Thyroid gland (tissue), 4 donors: Measurements from ENCODE around the gene POC5. TPM values are rescaled to one million over a fixed set of nuclear protein-coding genes. Genes with fewer than 3 reads are reported as not detected.
"Not testable (repeated sequence)": the region's sequence is repeated elsewhere in the genome, so short reads cannot be mapped to it uniquely, and the experiment has no call there.

Source experiments
- DNase-seq, 2 donors: peaks; one replicate each; pipeline ENCODE4 v3.0.0-alpha.2; 2019
- H3K27ac ChIP-seq, 3 donors: fragments of 200-600 bp; sonication (generic); 1 replicate in 2 of 3; 2 replicates in 1 of 3; pipeline ENCODE4 v1.5.1; 2016 to 2019; ENCODE audit warnings: mild to moderate bottlenecking in 1 of 3, moderate library complexity in 1 of 3
- H3K27me3 ChIP-seq: fragments of 200-600 bp; sonication (generic); one replicate; pipeline ENCODE4 v1.5.1; 2019
- H3K36me3 ChIP-seq, 2 donors: fragments of 200-600 bp; sonication (generic); one replicate each; pipeline ENCODE4 v1.5.1; 2016 to 2019
- H3K4me1 ChIP-seq, 2 donors: fragments of 200-600 bp; sonication (generic); one replicate each; pipeline ENCODE4 v1.5.1; 2017 to 2019
- H3K4me3 ChIP-seq, 3 donors: fragments of 200-600 bp; sonication (generic); replicated peaks in 1 of 3; 1 replicate in 2 of 3; 2 replicates in 1 of 3; pipeline ENCODE4 v1.5.1; 2016; ENCODE audit warnings: mild to moderate bottlenecking in 1 of 3
- H3K9me3 ChIP-seq: fragments of 200-600 bp; sonication (generic); one replicate; pipeline ENCODE4 v1.5.1; 2017
- POLR2A ChIP-seq, 2 donors: fragments of 450-650 bp; IDR thresholded peaks; one replicate each; pipeline ENCODE4 v1.6.1; 2017; ENCODE audit warnings: antibody characterized with exemption in 2 of 2, mild to moderate bottlenecking in 2 of 2, moderate library complexity in 1 of 2
- whole genome bisulfite sequencing, 2 donors: methylation state at CpG; one replicate each; pipeline ENCODE4 v1.1.5; 2017; 5-methylcytosine and 5-hydroxymethylcytosine counted together
- intact Hi-C: fragments of 100-400 bp; cut with DNase I; formaldehyde crosslinking; loops from one replicate; pipeline ENCODE4 v1.15.1; 2023
- total RNA-seq, 4 donors: library from RNA; depleted of rRNA; stranded (reverse); fragments of >200 nt; gene quantifications; one replicate each; pipeline ENCODE4 v1.2.3, GENCODE V29; 2016
- TF ChIP-seq, protein P1 (sequence below), 6 experiments: fragments of 200-600 bp in 3 of 6; fragments of 450-650 bp in 3 of 6; sonication (generic) in 3 of 6; IDR thresholded peaks; one replicate each; pipeline ENCODE4 v1.5.1; 2016 to 2019; ENCODE audit warnings: antibody characterized with exemption in 6 of 6, mild to moderate bottlenecking in 2 of 6, inconsistent platforms in 1 of 6, moderate library complexity in 1 of 6

POC5 gene
- total RNA-seq, 4 donors from 2014 or later: 9.5 to 24.3 (median 14.4) TPM

DNA sequence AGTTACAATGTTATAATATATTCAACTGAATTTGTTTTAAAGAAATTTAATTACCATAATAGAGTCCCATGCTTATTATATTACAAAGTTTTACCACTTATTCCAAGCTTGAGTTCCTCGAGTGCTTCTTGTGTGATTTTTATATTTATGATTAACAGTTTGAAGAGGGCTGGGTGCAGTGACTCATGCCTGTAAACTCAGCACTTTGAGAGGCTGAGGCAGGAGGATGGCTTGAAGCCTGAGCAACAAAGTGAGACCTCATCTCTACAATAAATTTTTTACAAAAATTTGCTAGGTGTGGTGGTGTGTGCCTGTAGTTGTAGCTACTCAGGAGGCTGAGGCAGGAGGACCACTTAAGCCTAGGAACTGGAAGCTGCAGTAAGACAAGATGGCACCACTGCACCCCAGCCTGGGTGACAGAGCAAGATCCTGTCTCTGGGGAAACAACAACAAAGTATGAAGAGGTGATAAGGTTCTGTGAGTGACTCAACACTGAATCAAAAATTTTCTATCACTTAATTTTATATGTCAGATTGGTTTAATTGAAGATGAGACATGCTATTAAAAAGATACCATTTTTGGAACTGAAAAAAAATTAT lies 9.2 kb downstream of the POC5 start:
- H3K4me1 ChIP-seq: no peaks in the 10 kb centered on the region
- intact Hi-C loops: no loop called here
- H3K27me3 ChIP-seq: no peaks in the 10 kb centered on the region
- H3K9me3 ChIP-seq: no peaks in the 10 kb centered on the region
- no peak for DNase-seq
- TF ChIP-seq, protein P1, sequence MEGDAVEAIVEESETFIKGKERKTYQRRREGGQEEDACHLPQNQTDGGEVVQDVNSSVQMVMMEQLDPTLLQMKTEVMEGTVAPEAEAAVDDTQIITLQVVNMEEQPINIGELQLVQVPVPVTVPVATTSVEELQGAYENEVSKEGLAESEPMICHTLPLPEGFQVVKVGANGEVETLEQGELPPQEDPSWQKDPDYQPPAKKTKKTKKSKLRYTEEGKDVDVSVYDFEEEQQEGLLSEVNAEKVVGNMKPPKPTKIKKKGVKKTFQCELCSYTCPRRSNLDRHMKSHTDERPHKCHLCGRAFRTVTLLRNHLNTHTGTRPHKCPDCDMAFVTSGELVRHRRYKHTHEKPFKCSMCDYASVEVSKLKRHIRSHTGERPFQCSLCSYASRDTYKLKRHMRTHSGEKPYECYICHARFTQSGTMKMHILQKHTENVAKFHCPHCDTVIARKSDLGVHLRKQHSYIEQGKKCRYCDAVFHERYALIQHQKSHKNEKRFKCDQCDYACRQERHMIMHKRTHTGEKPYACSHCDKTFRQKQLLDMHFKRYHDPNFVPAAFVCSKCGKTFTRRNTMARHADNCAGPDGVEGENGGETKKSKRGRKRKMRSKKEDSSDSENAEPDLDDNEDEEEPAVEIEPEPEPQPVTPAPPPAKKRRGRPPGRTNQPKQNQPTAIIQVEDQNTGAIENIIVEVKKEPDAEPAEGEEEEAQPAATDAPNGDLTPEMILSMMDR (IDR thresholded peaks at IDR 0.05): no peak
- no peak for TF ChIP-seq POLR2A (IDR thresholded peaks at IDR 0.05)
- no peak overlapping the region for H3K27ac ChIP-seq
- peaks cover 0 to 8% of the 10 kb centered on the region in 2 donors for H3K36me3 ChIP-seq
- no peak overlapping the region for H3K4me3 ChIP-seq
- WGBS, 2 donors: 81 to 85% methylated on average over 1 of the region's 1 CpG

- H3K4me3 ChIP-seq: no peak overlapping the region
- H3K9me3 ChIP-seq: no peaks in the 10 kb centered on the region
- DNase-seq: no peak
- no peaks in the 10 kb centered on the region for H3K4me1 ChIP-seq
- intact Hi-C loops: no loop called here
- peaks cover 0 to 12% of the 10 kb centered on the region in 2 donors for H3K36me3 ChIP-seq
- no peak overlapping the region for H3K27ac ChIP-seq
- H3K27me3 ChIP-seq: no peaks in the 10 kb centered on the region
- WGBS, 2 donors: 84 to 96% methylated on average over 3 of the region's 3 CpGs
- TF ChIP-seq, protein P1 (IDR thresholded peaks at IDR 0.05): no peak
- no peak for TF ChIP-seq POLR2A (IDR thresholded peaks at IDR 0.05)
Measured at GRCh38 chr5:75706775-75707174, 10.5 kb downstream of the POC5 start.

GRCh38 chr5:75706016-75706415 lies 11.2 kb downstream of the POC5 start:
- TF ChIP-seq, protein P1 (IDR thresholded peaks at IDR 0.05): no peak
- TF ChIP-seq POLR2A (IDR thresholded peaks at IDR 0.05): no peak
- WGBS, 2 donors: 82 to 97% methylated on average over 1 of the region's 1 CpG
- Histone ChIP-seq H3K4me1 (no peaks in the 10 kb centered on the region), H3K9me3 (no peaks in the 10 kb centered on the region), H3K27ac (no peak overlapping the region), H3K36me3 (peaks cover 0 to 12% of the 10 kb centered on the region in 2 donors), H3K27me3 (no peaks in the 10 kb centered on the region), H3K4me3 (no peak overlapping the region)
- DNase-seq: no peak
- intact Hi-C loops: no loop called here

- TF ChIP-seq, protein P1 (IDR thresholded peaks at IDR 0.05): no peak
- TF ChIP-seq POLR2A (IDR thresholded peaks at IDR 0.05): no peak
Measured at GRCh38 chr5:75701856-75702255, 15.4 kb downstream of the POC5 start.

DNA sequence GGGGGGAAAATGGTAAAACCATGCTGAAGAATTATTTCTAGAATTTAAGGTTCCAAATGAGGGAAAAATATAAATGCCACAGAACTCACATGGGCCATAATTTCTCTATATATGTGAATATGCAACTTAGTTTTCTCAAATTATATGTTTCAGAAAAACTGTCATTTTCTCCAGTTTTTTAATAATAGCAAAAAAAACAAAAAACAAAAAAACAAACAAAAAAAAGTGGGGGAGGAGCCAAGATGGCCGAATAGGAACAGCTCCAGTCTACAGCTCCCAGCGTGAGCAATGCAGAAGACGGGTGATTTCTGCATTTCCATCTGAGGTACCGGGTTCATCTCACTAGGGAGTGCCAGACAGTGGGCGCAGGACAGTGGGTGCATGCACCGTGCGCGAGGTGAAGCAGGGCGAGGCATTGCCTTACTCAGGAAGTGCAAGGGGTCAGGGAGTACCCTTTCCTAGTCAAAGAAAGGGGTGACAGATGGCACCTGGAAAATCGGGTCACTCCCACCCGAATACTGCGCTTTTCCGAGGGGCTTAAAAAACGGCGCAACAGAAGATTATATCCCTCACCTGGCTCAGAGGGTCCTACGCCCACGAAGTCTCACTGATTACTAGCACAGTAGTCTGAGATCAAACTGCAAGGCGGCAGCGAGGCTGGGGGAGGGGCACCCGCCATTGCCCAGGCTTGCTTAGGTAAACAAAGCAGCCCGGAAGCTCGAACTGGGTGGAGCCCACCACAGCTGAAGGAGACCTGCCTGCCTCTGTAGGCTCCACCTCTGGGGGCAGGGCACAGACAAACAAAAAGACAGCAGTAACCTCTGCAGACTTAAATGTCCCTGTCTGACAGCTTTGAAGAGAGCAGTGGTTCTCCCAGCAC lies 21.5 kb downstream of the POC5 start:
- 88 to 92% methylated on average over 21 to 22 of the region's 22 CpGs for WGBS, 2 donors

More at GRCh38 chr5:75701856-75702255, 15.4 kb downstream of the POC5 start:
- intact Hi-C loops: no loop called here
- no peaks in the 10 kb centered on the region for H3K9me3 ChIP-seq
- H3K4me1 ChIP-seq: no peaks in the 10 kb centered on the region
- no peak overlapping the region for H3K4me3 ChIP-seq
- H3K36me3 ChIP-seq: peaks cover 0 to 12% of the 10 kb centered on the region in 2 donors
- peak; percentile 51 to 61 for DNase-seq
- H3K27ac ChIP-seq: no peak overlapping the region
- 37 to 54% methylated on average over 4 of the region's 4 CpGs for WGBS, 2 donors
- H3K27me3 ChIP-seq: no peaks in the 10 kb centered on the region

More for the DNA sequence above, 21.5 kb downstream of the POC5 start:
- H3K4me3 ChIP-seq, intact Hi-C loops, H3K36me3 ChIP-seq, H3K27ac ChIP-seq, H3K27me3 ChIP-seq, DNase-seq, H3K4me1 ChIP-seq, H3K9me3 ChIP-seq: not testable (repeated sequence)
